ENCODE results near the gene TOP3A. TPM values are rescaled to one million over a fixed set of nuclear protein-coding genes. Genes with fewer than 3 reads are reported as not detected.

Gene TOP3A
- total RNA-seq, 2 experiments from 2014 or later: 52.4 to 53.0 TPM

DNA sequence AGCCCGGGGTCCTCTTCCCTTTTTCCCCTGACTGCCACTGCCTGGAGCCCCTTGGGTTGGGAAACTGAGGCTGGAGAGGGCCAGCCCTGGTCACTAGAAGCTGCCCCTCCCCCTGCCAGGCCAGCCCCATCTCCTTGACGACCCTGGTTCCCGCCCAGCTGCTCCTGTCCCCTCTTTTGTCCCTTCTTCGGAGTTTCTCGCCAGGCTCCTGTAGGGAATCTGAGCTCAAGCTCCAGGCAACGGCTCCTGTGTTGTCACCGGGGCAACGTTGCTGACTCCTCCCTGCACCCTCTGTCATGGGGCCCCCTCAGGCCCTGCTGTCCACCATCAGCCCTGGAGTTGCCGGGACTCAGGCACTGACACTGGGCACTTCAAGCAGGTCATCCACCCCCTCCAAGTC, 83.6 kb downstream of the TOP3A start:
- Mint-ChIP-seq H3K9me3 (no peaks in the 10 kb centered on the region), H3K27ac (no peak overlapping the region), H3K36me3 (peaks cover 7% of the 10 kb centered on the region), H3K27me3 (no peaks in the 10 kb centered on the region), H3K4me1 (ENCODE audit: low read depth) (peaks cover 38% of the 10 kb centered on the region), H3K4me3 (no peak overlapping the region)
- ChIA-PET CTCF (interaction anchor here (1.5 to 2.2 kb wide), 2 partner anchors 14 to 91 kb away, joined by 4 to 8 read pairs; no protein-coding TSS in a partner anchor), POLR2A (no interaction called here)
- DNase-seq: no peak
- intact Hi-C loops (cut with micrococcal nuclease): no loop called here

DNA sequence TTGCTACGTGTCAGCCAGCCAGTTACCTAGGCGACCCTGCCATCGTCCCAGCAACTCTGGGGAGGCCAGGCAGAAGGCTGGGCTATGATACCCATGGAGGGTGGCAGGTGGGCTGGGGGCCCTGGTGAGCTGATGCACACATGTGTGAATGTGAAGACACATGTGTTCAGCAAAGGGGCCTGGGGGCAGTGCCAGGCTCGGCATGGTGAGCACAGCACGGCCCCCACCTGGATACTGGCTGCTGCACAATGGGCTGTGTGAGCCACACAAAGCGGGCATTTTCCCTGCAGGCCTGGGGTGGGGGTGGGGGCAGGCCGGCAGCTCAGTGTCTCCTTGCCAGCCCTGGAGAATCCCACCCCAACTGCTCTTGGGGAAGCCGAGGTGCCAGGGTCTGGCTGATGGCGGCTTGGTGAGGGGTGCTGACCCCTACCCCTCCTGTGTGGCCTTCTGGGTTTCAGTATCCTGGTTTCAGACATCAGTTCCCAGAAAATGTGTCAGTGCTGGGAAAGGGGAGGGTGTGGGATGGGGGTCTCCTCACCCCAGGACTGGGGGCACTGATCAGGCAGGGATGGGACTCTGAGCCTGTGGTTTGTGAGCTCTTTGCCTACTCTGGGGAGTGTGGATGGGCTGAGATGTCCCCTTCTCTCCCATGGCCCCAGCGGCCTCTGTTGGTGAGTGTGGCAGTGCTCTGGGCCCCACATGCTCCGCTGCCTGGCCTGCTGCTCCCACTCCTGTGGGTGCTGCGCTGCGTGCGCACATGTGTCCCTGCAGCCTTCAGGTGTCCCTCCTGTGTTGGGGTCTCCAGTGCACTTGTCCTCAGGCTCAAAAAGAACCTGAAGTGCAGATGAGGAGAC, 84.3 kb downstream of the TOP3A start:
- no peak overlapping the region for H3K4me3 Mint-ChIP-seq
- H3K27me3 Mint-ChIP-seq: no peaks in the 10 kb centered on the region
- ChIA-PET CTCF (interaction anchor here (1.5 kb wide), 1 partner anchor 91 kb away, joined by 4 read pairs; no protein-coding TSS in a partner anchor), POLR2A (no interaction called here)
- peaks cover 34% of the 10 kb centered on the region for H3K4me1 Mint-ChIP-seq (ENCODE audit: low read depth)
- intact Hi-C loops (cut with micrococcal nuclease): no loop called here
- H3K36me3 Mint-ChIP-seq: peaks cover 7% of the 10 kb centered on the region
- DNase-seq: no peak
- H3K27ac Mint-ChIP-seq: no peak overlapping the region
- no peaks in the 10 kb centered on the region for H3K9me3 Mint-ChIP-seq

DNA sequence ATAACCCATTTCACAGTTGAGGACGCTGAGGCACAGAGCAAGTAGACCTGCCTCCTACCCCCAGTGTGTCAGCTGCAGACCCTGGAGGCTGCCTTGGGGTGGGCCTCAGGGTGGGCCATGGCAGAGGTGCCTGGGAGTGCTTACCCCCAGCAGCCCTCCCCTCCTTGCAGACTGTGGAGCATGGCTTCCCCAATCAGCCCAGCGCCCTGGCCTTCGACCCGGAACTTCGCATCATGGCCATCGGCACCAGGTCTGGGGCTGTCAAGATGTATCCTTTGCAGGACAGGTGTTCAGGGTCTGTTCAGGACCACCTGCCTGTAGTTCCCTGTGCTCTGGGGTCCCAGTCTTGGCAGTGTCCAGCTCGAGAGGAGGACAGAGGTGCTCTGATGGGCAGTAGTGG, 85.0 kb downstream of the TOP3A start:
- POLR2A ChIA-PET: no interaction called here
- Mint-ChIP-seq H3K36me3 (peaks cover 3% of the 10 kb centered on the region), H3K9me3 (no peaks in the 10 kb centered on the region), H3K4me1 (ENCODE audit: low read depth) (peaks cover 31% of the 10 kb centered on the region), H3K27me3 (no peaks in the 10 kb centered on the region), H3K4me3 (no peak overlapping the region), H3K27ac (no peak overlapping the region)
- CTCF ChIA-PET: interaction anchor here (1.5 kb wide), 1 partner anchor 90 kb away, joined by 4 read pairs; no protein-coding TSS in a partner anchor
- intact Hi-C loops (cut with micrococcal nuclease): no loop called here
- DNase-seq: no peak

DNA sequence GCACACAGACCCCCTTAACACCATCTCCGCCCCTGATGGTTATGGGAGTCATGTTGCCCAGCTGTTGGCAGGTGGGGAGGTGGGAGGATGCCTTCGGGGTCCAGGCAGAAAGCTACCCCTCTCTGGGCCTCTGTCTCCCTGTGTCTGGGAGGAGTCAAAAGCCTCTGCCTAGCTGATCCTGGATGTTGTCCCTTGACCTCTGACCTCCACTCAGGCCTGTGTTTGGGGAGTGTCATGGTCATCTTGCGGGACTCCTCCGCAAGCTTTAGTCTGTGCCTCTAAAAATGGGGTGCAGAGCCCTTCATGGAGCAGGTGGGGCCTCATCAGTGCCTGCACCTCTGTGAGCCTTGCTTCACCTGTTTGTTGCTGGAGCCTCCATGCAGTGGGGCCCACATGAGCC, 85.5 kb downstream of the TOP3A start:
- POLR2A ChIA-PET: no interaction called here
- no peak overlapping the region for H3K4me3 Mint-ChIP-seq
- intact Hi-C loops (cut with micrococcal nuclease): no loop called here

DNA sequence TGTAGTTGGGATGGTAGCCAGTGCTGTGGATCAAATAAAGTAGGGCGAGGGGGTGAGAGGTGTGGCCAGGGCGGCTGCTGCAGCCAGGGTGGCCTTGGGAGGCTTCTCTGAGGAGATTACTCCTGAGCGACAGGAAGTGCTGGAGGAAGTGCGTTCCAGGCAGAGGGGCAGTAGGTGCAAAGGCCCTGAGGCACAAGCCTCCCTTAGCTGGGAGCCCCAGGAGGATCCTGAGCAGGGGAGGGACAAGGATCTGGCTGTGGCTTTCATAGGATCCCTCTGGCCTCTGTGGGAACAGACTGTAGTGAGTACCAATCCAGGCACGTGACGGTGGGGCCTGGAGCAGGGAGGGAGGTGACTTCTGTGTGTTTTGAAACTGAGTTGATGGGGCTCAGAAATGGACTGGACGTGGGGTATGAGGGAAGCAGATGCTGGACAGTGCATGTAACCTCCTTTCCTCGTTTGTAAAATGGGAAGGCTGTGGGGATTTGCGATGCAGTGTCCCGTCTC, 86.6 kb downstream of the TOP3A start:
- no peak overlapping the region for H3K4me3 Mint-ChIP-seq
- peaks cover 28% of the 10 kb centered on the region for H3K4me1 Mint-ChIP-seq (ENCODE audit: low read depth)
- no peak for DNase-seq
- POLR2A ChIA-PET: no interaction called here
- H3K36me3 Mint-ChIP-seq: no peaks in the 10 kb centered on the region
- H3K9me3 Mint-ChIP-seq: no peaks in the 10 kb centered on the region
- intact Hi-C loops (cut with micrococcal nuclease): no loop called here
- CTCF ChIA-PET: interaction anchor here (1.1 kb wide), 1 partner anchor 10 kb away, joined by 3 read pairs; no protein-coding TSS in a partner anchor
- no peak overlapping the region for H3K27ac Mint-ChIP-seq
- H3K27me3 Mint-ChIP-seq: no peaks in the 10 kb centered on the region

More for the DNA sequence above, 85.5 kb downstream of the TOP3A start:
- Mint-ChIP-seq H3K36me3 (no peaks in the 10 kb centered on the region), H3K9me3 (no peaks in the 10 kb centered on the region), H3K4me1 (ENCODE audit: low read depth) (peaks cover 28% of the 10 kb centered on the region), H3K27me3 (no peaks in the 10 kb centered on the region), H3K27ac (no peak overlapping the region)
- no peak for DNase-seq
- CTCF ChIA-PET: no interaction called here

DNA sequence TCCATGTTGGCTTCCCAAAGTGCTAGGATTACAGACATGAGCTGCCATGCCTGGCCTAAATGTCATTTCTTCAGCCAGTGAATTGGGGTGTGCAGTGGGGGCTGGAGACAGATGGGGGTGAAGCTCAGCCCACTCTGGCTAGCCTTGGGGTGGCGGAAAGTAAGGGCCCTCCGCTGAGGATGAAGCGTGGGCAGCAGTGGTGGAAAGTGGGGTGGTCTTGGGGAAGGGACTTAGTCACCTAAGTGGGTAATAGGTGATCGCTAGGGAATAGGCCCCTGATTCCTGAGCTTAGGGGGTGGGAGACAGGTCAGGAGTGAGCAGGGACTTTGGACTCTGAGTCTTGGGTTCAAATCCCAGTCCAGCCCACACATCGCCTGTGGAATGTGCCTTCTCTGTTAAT, 87.2 kb downstream of the TOP3A start:
- CTCF ChIA-PET: interaction anchor here (1.1 kb wide), 1 partner anchor 10 kb away, joined by 3 read pairs; no protein-coding TSS in a partner anchor
- no peak for DNase-seq
- Mint-ChIP-seq H3K9me3 (no peaks in the 10 kb centered on the region), H3K27ac (no peak overlapping the region), H3K4me1 (ENCODE audit: low read depth) (peaks cover 28% of the 10 kb centered on the region), H3K27me3 (no peaks in the 10 kb centered on the region), H3K36me3 (no peaks in the 10 kb centered on the region), H3K4me3 (no peak overlapping the region)
- POLR2A ChIA-PET: no interaction called here
- intact Hi-C loops (cut with micrococcal nuclease): no loop called here

DNA sequence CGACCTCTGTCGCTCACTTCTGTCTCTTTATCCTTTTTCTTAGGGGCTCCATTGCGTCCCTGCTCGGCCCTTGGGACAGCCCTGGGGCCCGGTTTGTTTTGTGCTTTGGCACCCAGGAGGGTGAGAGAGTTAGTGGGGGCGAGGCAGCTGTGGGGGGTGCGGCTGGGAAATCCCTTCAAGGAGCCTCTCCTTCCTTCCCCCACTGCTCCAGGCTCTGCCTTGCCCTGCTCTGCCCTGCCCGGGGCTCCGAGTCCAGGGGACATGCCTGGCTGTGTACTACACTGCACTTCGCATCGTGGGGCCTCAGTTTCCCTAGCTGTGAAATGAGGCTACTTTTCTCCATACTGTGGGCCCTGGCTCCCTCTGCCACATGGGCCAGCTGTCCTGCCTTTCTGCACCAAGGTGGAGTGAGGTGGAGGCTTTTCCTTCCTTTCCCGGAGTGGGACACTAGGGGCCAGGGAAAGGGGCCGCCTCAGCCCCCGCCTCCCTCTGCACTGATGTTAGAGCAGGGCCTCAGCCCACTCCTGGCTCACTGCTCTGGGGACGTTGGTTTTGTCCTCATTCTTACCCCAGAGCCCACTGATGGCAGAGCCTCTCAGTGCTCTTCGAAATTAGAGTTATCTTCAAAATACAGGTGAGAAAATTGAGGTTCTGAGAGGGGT, 88.4 kb downstream of the TOP3A start:
- peaks cover 28% of the 10 kb centered on the region for H3K4me1 Mint-ChIP-seq (ENCODE audit: low read depth)

DNA sequence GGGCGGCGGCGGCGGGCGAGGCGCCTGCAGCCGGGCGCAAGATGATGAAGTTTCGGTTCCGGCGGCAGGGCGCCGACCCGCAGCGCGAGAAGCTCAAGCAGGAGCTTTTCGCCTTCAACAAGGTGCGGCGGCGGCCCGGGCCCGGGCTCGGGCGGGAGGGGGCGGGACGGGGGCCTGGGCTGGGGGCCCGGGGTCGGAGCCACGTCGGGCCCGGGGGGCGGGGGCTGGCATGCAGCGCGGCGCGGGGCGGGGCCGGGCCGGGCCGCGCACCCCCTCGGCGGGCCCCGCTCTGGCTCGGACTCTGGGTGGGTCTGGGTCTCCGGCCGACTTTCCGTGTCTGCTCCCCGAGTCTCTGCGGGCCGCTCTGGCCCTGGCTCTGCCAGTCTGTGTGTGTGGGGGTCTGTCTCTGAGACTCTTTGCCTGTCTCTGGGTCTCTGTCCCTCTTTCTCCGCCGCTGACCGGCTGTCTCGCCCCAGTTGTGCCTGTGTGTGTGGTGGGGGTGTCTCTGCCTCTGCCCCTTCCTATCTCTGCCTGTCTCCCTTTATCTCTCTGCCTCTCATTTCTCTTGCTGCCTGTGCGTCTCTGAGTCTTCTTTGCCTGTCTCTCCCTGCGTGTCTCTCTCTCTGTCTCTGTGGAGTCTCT, 89.0 kb downstream of the TOP3A start:
- no peaks in the 10 kb centered on the region for H3K9me3 Mint-ChIP-seq
- H3K27ac Mint-ChIP-seq: peak overlapping the region; percentile 59
- ChIA-PET POLR2A (interaction anchor here (1.0 kb wide), 1 partner anchor 40 kb away, joined by 3 read pairs; no protein-coding TSS in a partner anchor), CTCF (interaction anchor here (0.9 to 1.6 kb wide), 2 partner anchors 9 to 28 kb away, joined by 3 to 5 read pairs; no protein-coding TSS in a partner anchor)
- peaks cover 30% of the 10 kb centered on the region for H3K4me1 Mint-ChIP-seq (ENCODE audit: low read depth)
- H3K36me3 Mint-ChIP-seq: no peaks in the 10 kb centered on the region
- DNase-seq: no peak
- peak overlapping the region; percentile 90 for H3K4me3 Mint-ChIP-seq
- H3K27me3 Mint-ChIP-seq: no peaks in the 10 kb centered on the region
- intact Hi-C loops (cut with micrococcal nuclease): loop anchor here (1.0 to 2.0 kb wide), 3 partner anchors 35 to 90 kb away; partner anchors contain the start of genes ALKBH5, MIEF2 and SMCR8

More for the DNA sequence above, 88.4 kb downstream of the TOP3A start:
- Mint-ChIP-seq H3K36me3 (no peaks in the 10 kb centered on the region), H3K4me3 (peak overlapping the region; percentile 90), H3K27ac (peak overlapping the region; percentile 59), H3K9me3 (no peaks in the 10 kb centered on the region), H3K27me3 (no peaks in the 10 kb centered on the region)
- CTCF ChIA-PET: interaction anchor here (0.9 to 1.6 kb wide), 2 partner anchors 10 to 27 kb away, joined by 3 to 5 read pairs; no protein-coding TSS in a partner anchor
- peak; percentile 17 for DNase-seq
- POLR2A ChIA-PET: no interaction called here
- intact Hi-C loops (cut with micrococcal nuclease): no loop called here

DNA sequence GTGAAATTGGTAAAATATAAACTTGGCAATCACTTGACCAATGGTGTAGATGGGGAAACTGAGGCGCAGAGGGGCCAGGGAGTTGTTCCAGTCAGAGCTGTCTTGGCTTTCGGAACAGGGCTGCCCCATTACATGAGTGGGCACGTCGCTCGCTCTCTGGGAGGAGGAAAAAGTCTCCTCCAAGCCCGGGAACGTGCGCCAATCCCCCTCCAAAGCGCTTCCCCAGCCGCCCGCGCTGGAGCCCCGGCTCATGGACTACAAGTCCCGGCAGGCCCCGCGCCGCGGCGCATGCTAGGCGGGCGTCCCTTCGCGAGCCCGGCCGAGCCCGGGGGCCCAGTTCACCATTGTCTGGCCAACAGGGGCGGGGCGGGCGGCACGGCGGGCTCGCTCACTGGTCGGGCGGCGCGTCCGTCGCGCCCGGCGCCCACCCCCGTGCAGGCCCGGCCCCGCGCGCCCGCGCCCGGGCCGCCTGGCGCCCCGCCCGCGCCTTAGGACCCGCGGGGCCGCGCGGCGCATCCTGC, 89.6 kb downstream of the TOP3A start, which contains the start of gene LLGL1:
TSS of gene LLGL1 (plus strand) at position 515 of the 521 bp plus-strand sequence. CDS start 48 bp downstream, outside the sequence.
- CTCF ChIA-PET: no interaction called here
- H3K4me1 Mint-ChIP-seq (ENCODE audit: low read depth): peaks cover 31% of the 10 kb centered on the region
- POLR2A ChIA-PET: interaction anchor here (1.0 kb wide), 2 partner anchors 11 to 39 kb away, joined by 3 read pairs; no protein-coding TSS in a partner anchor
- no peaks in the 10 kb centered on the region for H3K36me3 Mint-ChIP-seq
- no peaks in the 10 kb centered on the region for H3K27me3 Mint-ChIP-seq
- DNase-seq: peak; percentile 97
- peak within 1 kb of the TSS; percentile 90 for H3K4me3 Mint-ChIP-seq
- peak within 1 kb of the TSS; percentile 59 for H3K27ac Mint-ChIP-seq
- intact Hi-C loops (cut with micrococcal nuclease): loop anchor here (1.0 to 2.0 kb wide), 3 partner anchors 36 to 90 kb away; partner anchors contain the start of genes ALKBH5, MIEF2 and SMCR8
- H3K9me3 Mint-ChIP-seq: no peaks in the 10 kb centered on the region

DNA sequence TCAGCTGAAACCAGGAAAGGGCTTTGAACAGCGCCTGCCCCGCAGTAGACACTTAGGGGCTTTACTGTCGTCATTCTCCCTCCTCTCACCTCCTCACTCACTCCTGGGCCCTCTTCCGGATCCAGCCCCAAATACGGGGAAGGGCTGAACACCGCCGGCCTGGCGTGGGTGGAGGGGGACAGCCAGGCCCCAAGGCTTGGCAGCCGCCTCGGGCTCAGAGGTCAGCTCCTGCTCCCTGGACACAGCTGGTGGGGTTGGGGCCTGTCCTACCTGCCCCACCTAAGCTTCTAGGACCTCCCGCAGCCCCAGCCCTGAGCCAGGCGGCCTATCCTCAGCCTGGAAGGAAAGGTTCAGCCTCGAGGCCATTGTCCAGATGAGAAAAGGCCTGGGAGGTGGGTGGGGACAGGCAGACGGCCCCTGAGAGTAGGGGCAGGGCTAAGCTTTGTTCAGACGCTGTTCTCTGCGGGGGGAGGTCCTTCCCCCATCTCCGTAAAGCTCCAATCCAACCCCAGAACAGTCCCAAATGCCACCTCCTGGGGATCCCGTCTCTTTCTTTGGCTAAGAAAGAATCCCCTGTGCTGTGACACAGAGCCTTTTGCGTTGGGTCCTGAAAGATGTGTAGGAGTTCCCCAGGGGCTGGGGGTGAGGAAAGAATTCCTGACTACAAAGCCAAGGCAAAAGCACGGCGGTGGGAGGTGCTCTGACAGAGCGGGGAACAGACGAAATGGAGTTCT, 90.2 kb downstream of the TOP3A start:
- peak overlapping the region; percentile 61 for H3K4me3 Mint-ChIP-seq
- no peaks in the 10 kb centered on the region for H3K36me3 Mint-ChIP-seq
- ChIA-PET POLR2A (interaction anchor here (1.0 kb wide), 2 partner anchors 10 to 39 kb away, joined by 3 read pairs; no protein-coding TSS in a partner anchor), CTCF (no interaction called here)
- peak overlapping the region; percentile 28 for H3K27ac Mint-ChIP-seq
- intact Hi-C loops (cut with micrococcal nuclease): loop anchor here (1.0 to 2.0 kb wide), 3 partner anchors 36 to 91 kb away; partner anchors contain the start of genes ALKBH5, MIEF2 and SMCR8
- H3K9me3 Mint-ChIP-seq: no peaks in the 10 kb centered on the region
- H3K4me1 Mint-ChIP-seq (ENCODE audit: low read depth): peaks cover 31% of the 10 kb centered on the region
- no peaks in the 10 kb centered on the region for H3K27me3 Mint-ChIP-seq
- DNase-seq: no peak

DNA sequence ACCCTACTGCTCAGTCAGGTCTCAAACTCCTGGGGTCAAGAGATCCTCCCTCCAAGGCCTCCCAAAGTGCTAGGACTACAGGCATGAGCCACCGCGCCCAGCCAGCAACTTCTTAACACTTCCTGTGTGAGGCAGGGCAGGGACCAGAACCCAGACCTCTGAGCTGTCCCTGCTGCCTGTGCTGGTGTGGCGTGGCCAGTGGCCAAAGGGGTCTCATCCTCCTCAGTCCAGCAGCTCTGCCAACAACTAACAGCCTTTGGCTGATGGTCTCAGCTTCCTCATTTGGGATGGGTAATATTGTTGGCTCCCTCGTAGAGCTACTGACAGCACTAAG, 90.8 kb downstream of the TOP3A start:
- no peak for DNase-seq
- peaks cover 31% of the 10 kb centered on the region for H3K4me1 Mint-ChIP-seq (ENCODE audit: low read depth)
- intact Hi-C loops (cut with micrococcal nuclease): loop anchor here (2.0 kb wide), 1 partner anchor 37 kb away; the partner anchor contains the start of gene MIEF2
- no peaks in the 10 kb centered on the region for H3K36me3 Mint-ChIP-seq
- no peaks in the 10 kb centered on the region for H3K9me3 Mint-ChIP-seq
- no peak overlapping the region for H3K27ac Mint-ChIP-seq
- H3K27me3 Mint-ChIP-seq: no peaks in the 10 kb centered on the region
- ChIA-PET POLR2A (interaction anchor here (0.7 to 1.0 kb wide), 2 partner anchors 9 to 12 kb away, joined by 3 read pairs; no protein-coding TSS in a partner anchor), CTCF (interaction anchor here (1.0 kb wide), 2 partner anchors 10 to 38 kb away, joined by 3 to 4 read pairs; no protein-coding TSS in a partner anchor)
- no peak overlapping the region for H3K4me3 Mint-ChIP-seq

Measured in activated CD4-positive, alpha-beta memory T cell treated with anti-CD3 and anti-CD28 coated beads for 36 hours (primary cell).